Stomach (tissue), 4 donors: Measurements from ENCODE around the gene ZFP91.

ENCODE experiments used
- EP300 ChIP-seq: sonication (generic); formaldehyde crosslinking; IDR thresholded peaks from one replicate; pipeline ENCODE4 v1.6.1; 2017; ENCODE audit warnings: antibody characterized with exemption
- POLR2AphosphoS5 ChIP-seq, 3 donors: sonication (generic); formaldehyde crosslinking; IDR thresholded peaks; one replicate each; pipeline ENCODE4 v1.6.1; 2016; ENCODE audit warnings: antibody characterized with exemption in 3 of 3
- TF ChIP-seq, protein P1 (sequence below), 7 experiments: fragments of 450-650 bp in 4 of 7; fragments of 200-600 bp in 3 of 7; sonication (generic) in 3 of 7; IDR thresholded peaks; one replicate each; pipeline ENCODE4 v1.5.1; 2016 to 2019; ENCODE audit warnings: antibody characterized with exemption in 7 of 7, control low read depth in 2 of 7, mild to moderate bottlenecking in 1 of 7

DNA sequence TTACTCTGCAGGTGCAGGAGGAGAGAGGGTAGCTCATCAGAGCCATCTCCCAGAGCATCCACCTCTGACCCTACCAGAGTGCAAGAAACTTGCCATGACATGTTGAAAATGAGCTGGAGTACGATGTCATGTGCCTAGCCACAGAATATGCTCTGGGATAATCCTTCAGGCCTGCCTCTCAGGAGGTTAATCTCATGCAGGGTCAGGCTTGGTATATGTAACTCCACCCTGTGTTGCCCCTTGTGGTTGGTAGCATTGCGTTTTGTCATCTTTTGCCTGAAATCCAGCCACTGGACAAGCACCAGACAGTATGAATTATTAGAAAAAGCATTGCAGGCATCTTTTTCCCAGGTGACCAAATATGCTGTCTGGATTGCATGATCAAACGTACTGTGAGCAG is 79.8 kb downstream of the ZFP91 start:
- TF ChIP-seq, protein P1, sequence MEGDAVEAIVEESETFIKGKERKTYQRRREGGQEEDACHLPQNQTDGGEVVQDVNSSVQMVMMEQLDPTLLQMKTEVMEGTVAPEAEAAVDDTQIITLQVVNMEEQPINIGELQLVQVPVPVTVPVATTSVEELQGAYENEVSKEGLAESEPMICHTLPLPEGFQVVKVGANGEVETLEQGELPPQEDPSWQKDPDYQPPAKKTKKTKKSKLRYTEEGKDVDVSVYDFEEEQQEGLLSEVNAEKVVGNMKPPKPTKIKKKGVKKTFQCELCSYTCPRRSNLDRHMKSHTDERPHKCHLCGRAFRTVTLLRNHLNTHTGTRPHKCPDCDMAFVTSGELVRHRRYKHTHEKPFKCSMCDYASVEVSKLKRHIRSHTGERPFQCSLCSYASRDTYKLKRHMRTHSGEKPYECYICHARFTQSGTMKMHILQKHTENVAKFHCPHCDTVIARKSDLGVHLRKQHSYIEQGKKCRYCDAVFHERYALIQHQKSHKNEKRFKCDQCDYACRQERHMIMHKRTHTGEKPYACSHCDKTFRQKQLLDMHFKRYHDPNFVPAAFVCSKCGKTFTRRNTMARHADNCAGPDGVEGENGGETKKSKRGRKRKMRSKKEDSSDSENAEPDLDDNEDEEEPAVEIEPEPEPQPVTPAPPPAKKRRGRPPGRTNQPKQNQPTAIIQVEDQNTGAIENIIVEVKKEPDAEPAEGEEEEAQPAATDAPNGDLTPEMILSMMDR (IDR thresholded peaks at IDR 0.05) = no peak
- TF ChIP-seq EP300 (no peak), POLR2AphosphoS5 (IDR thresholded peaks at IDR 0.05) (no peak)
